Activated CD8-positive, alpha-beta memory T cell treated with anti-CD3 and anti-CD28 coated beads for 1 hour (primary cell): ENCODE measurements around the gene ARL6IP4.
"Not testable (repeated sequence)": the region's sequence is repeated elsewhere in the genome, so short reads cannot be mapped to it uniquely, and the experiment has no call there.

ENCODE experiments used
- DNase-seq, 2 donors: peaks; one replicate each; pipeline ENCODE4 v3.0.0-alpha.2; 2020; ENCODE audit warnings: low read depth in 1 of 2; ENCODE audit errors: extremely low read depth in 1 of 2

ARL6IP4 gene

GRCh38 chr12:123005081-123005626 is 24.7 kb downstream of the ARL6IP4 start:
- DNase-seq, result no peak

GRCh38 chr12:123006977-123007376 is 26.5 kb downstream of the ARL6IP4 start:
- no peak for DNase-seq

- DNase-seq, result no peak
Observed at GRCh38 chr12:123010110-123010509, 29.6 kb downstream of the ARL6IP4 start.

GRCh38 chr12:123010681-123011080 is 30.2 kb downstream of the ARL6IP4 start:
- no peak for DNase-seq

- DNase-seq, result no peak
Observed at GRCh38 chr12:123011701-123012100, 31.2 kb downstream of the ARL6IP4 start.

- no peak for DNase-seq
Observed at GRCh38 chr12:123013185-123014095, 33.0 kb downstream of the ARL6IP4 start.

- not testable (repeated sequence) for DNase-seq
Observed at GRCh38 chr12:123014473-123014872, 34.0 kb downstream of the ARL6IP4 start.

- DNase-seq, result no peak
Observed at GRCh38 chr12:123017753-123018152, 37.3 kb downstream of the ARL6IP4 start.

- no peak for DNase-seq
Observed at GRCh38 chr12:123019841-123020138, 39.3 kb downstream of the ARL6IP4 start.

- no peak for DNase-seq
Observed at GRCh38 chr12:123021688-123022604, 41.5 kb downstream of the ARL6IP4 start.

GRCh38 chr12:123022846-123023245 is 42.4 kb downstream of the ARL6IP4 start:
- DNase-seq, result no peak

GRCh38 chr12:123024819-123025391 is 44.4 kb downstream of the ARL6IP4 start:
- DNase-seq, result no peak

GRCh38 chr12:123026094-123026853 is 45.8 kb downstream of the ARL6IP4 start:
- DNase-seq, result no peak

GRCh38 chr12:123027726-123028445 is 47.4 kb downstream of the ARL6IP4 start:
- no peak for DNase-seq

- DNase-seq, result no peak
Observed at GRCh38 chr12:123028475-123028874, 48.0 kb downstream of the ARL6IP4 start.

- DNase-seq, result no peak
Observed at GRCh38 chr12:123029550-123029949, 49.1 kb downstream of the ARL6IP4 start.

- no peak for DNase-seq
Observed at GRCh38 chr12:123030686-123031085, 50.2 kb downstream of the ARL6IP4 start.

GRCh38 chr12:123031171-123031845 is 50.8 kb downstream of the ARL6IP4 start:
- DNase-seq, result no peak
